ENCODE data around the gene TMCC3.

Gene TMCC3

GRCh38 chr12:94575024-94575423 is 75.3 kb downstream of the TMCC3 start:
- no peak overlapping the region for H3K9ac ChIP-seq (ENCODE audit: low read depth, low read length)
- no peaks in the 10 kb centered on the region for H3K27me3 ChIP-seq (ENCODE audit: control insufficient read depth, insufficient read depth, low read length)
- no peaks in the 10 kb centered on the region for H3K9me3 ChIP-seq (ENCODE audit: control insufficient read depth, insufficient read depth, low read length)
- H3K36me3 ChIP-seq (ENCODE audit: control insufficient read depth, insufficient read depth, low read length): no peaks in the 10 kb centered on the region
- H3K4me1 ChIP-seq (ENCODE audit: control insufficient read depth, insufficient read depth, low read length): no peaks in the 10 kb centered on the region
- H3K4me3 ChIP-seq (ENCODE audit: low read depth, low read length): no peak overlapping the region

- Histone ChIP-seq H3K9me3 (ENCODE audit: control insufficient read depth, insufficient read depth, low read length) (no peaks in the 10 kb centered on the region), H3K27me3 (ENCODE audit: control insufficient read depth, insufficient read depth, low read length) (no peaks in the 10 kb centered on the region), H3K36me3 (ENCODE audit: control insufficient read depth, insufficient read depth, low read length) (no peaks in the 10 kb centered on the region), H3K4me3 (ENCODE audit: low read depth, low read length) (no peak overlapping the region), H3K4me1 (ENCODE audit: control insufficient read depth, insufficient read depth, low read length) (peaks cover 8% of the 10 kb centered on the region), H3K9ac (ENCODE audit: low read depth, low read length) (no peak overlapping the region)
These were observed 78.8 kb downstream of the TMCC3 start for GRCh38 chr12:94571556-94571955.

- Histone ChIP-seq H3K4me3 (ENCODE audit: low read depth, low read length) (no peak overlapping the region), H3K9me3 (ENCODE audit: control insufficient read depth, insufficient read depth, low read length) (no peaks in the 10 kb centered on the region), H3K27me3 (ENCODE audit: control insufficient read depth, insufficient read depth, low read length) (no peaks in the 10 kb centered on the region), H3K9ac (ENCODE audit: low read depth, low read length) (no peak overlapping the region), H3K4me1 (ENCODE audit: control insufficient read depth, insufficient read depth, low read length) (peaks cover 8% of the 10 kb centered on the region), H3K36me3 (ENCODE audit: control insufficient read depth, insufficient read depth, low read length) (no peaks in the 10 kb centered on the region)
These were observed 80.2 kb downstream of the TMCC3 start for GRCh38 chr12:94570161-94570560.

GRCh38 chr12:94567761-94568160 is 82.6 kb downstream of the TMCC3 start:
- no peak overlapping the region for H3K9ac ChIP-seq (ENCODE audit: low read depth, low read length)
- no peaks in the 10 kb centered on the region for H3K36me3 ChIP-seq (ENCODE audit: control insufficient read depth, insufficient read depth, low read length)
- peaks cover 8% of the 10 kb centered on the region for H3K4me1 ChIP-seq (ENCODE audit: control insufficient read depth, insufficient read depth, low read length)
- no peak overlapping the region for H3K4me3 ChIP-seq (ENCODE audit: low read depth, low read length)
- H3K27me3 ChIP-seq (ENCODE audit: control insufficient read depth, insufficient read depth, low read length): no peaks in the 10 kb centered on the region
- no peaks in the 10 kb centered on the region for H3K9me3 ChIP-seq (ENCODE audit: control insufficient read depth, insufficient read depth, low read length)

- H3K9ac ChIP-seq (ENCODE audit: low read depth, low read length): no peak overlapping the region
- no peaks in the 10 kb centered on the region for H3K36me3 ChIP-seq (ENCODE audit: control insufficient read depth, insufficient read depth, low read length)
- no peak overlapping the region for H3K4me3 ChIP-seq (ENCODE audit: low read depth, low read length)
- H3K9me3 ChIP-seq (ENCODE audit: control insufficient read depth, insufficient read depth, low read length): no peaks in the 10 kb centered on the region
- H3K27me3 ChIP-seq (ENCODE audit: control insufficient read depth, insufficient read depth, low read length): no peaks in the 10 kb centered on the region
- peaks cover 8% of the 10 kb centered on the region for H3K4me1 ChIP-seq (ENCODE audit: control insufficient read depth, insufficient read depth, low read length)
These were observed 84.0 kb downstream of the TMCC3 start for GRCh38 chr12:94566345-94566744.

- H3K9ac ChIP-seq (ENCODE audit: low read depth, low read length): no peak overlapping the region
- peaks cover 11% of the 10 kb centered on the region for H3K4me1 ChIP-seq (ENCODE audit: control insufficient read depth, insufficient read depth, low read length)
- H3K36me3 ChIP-seq (ENCODE audit: control insufficient read depth, insufficient read depth, low read length): no peaks in the 10 kb centered on the region
- H3K9me3 ChIP-seq (ENCODE audit: control insufficient read depth, insufficient read depth, low read length): no peaks in the 10 kb centered on the region
- no peaks in the 10 kb centered on the region for H3K27me3 ChIP-seq (ENCODE audit: control insufficient read depth, insufficient read depth, low read length)
- no peak overlapping the region for H3K4me3 ChIP-seq (ENCODE audit: low read depth, low read length)
These were observed 84.7 kb downstream of the TMCC3 start for GRCh38 chr12:94565683-94566082.

- Histone ChIP-seq H3K36me3 (ENCODE audit: control insufficient read depth, insufficient read depth, low read length) (no peaks in the 10 kb centered on the region), H3K4me1 (ENCODE audit: control insufficient read depth, insufficient read depth, low read length) (peaks cover 17% of the 10 kb centered on the region), H3K9ac (ENCODE audit: low read depth, low read length) (no peak overlapping the region), H3K4me3 (ENCODE audit: low read depth, low read length) (no peak overlapping the region), H3K27me3 (ENCODE audit: control insufficient read depth, insufficient read depth, low read length) (no peaks in the 10 kb centered on the region), H3K9me3 (ENCODE audit: control insufficient read depth, insufficient read depth, low read length) (no peaks in the 10 kb centered on the region)
These were observed 87.1 kb downstream of the TMCC3 start for GRCh38 chr12:94563286-94563685.

GRCh38 chr12:94561943-94562411 is 88.4 kb downstream of the TMCC3 start:
- Histone ChIP-seq H3K36me3 (ENCODE audit: control insufficient read depth, insufficient read depth, low read length) (no peaks in the 10 kb centered on the region), H3K9ac (ENCODE audit: low read depth, low read length) (no peak overlapping the region), H3K4me3 (ENCODE audit: low read depth, low read length) (no peak overlapping the region), H3K4me1 (ENCODE audit: control insufficient read depth, insufficient read depth, low read length) (peaks cover 11% of the 10 kb centered on the region), H3K9me3 (ENCODE audit: control insufficient read depth, insufficient read depth, low read length) (no peaks in the 10 kb centered on the region), H3K27me3 (ENCODE audit: control insufficient read depth, insufficient read depth, low read length) (no peaks in the 10 kb centered on the region)

GRCh38 chr12:94560431-94561221 is 89.7 kb downstream of the TMCC3 start:
- Histone ChIP-seq H3K36me3 (ENCODE audit: control insufficient read depth, insufficient read depth, low read length) (no peaks in the 10 kb centered on the region), H3K27me3 (ENCODE audit: control insufficient read depth, insufficient read depth, low read length) (no peaks in the 10 kb centered on the region), H3K4me3 (ENCODE audit: low read depth, low read length) (peak overlapping the region; percentile 20), H3K4me1 (ENCODE audit: control insufficient read depth, insufficient read depth, low read length) (peaks cover 10% of the 10 kb centered on the region), H3K9me3 (ENCODE audit: control insufficient read depth, insufficient read depth, low read length) (no peaks in the 10 kb centered on the region), H3K9ac (ENCODE audit: low read depth, low read length) (no peak overlapping the region)

- H3K9ac ChIP-seq (ENCODE audit: low read depth, low read length): no peak overlapping the region
- H3K36me3 ChIP-seq (ENCODE audit: control insufficient read depth, insufficient read depth, low read length): no peaks in the 10 kb centered on the region
- no peaks in the 10 kb centered on the region for H3K9me3 ChIP-seq (ENCODE audit: control insufficient read depth, insufficient read depth, low read length)
- no peak overlapping the region for H3K4me3 ChIP-seq (ENCODE audit: low read depth, low read length)
- H3K4me1 ChIP-seq (ENCODE audit: control insufficient read depth, insufficient read depth, low read length): peaks cover 10% of the 10 kb centered on the region
- H3K27me3 ChIP-seq (ENCODE audit: control insufficient read depth, insufficient read depth, low read length): no peaks in the 10 kb centered on the region
These were observed 91.7 kb downstream of the TMCC3 start for GRCh38 chr12:94558612-94559011.

- Histone ChIP-seq H3K9ac (ENCODE audit: low read depth, low read length) (no peak overlapping the region), H3K4me3 (ENCODE audit: low read depth, low read length) (no peak overlapping the region), H3K27me3 (ENCODE audit: control insufficient read depth, insufficient read depth, low read length) (no peaks in the 10 kb centered on the region), H3K9me3 (ENCODE audit: control insufficient read depth, insufficient read depth, low read length) (no peaks in the 10 kb centered on the region), H3K36me3 (ENCODE audit: control insufficient read depth, insufficient read depth, low read length) (no peaks in the 10 kb centered on the region), H3K4me1 (ENCODE audit: control insufficient read depth, insufficient read depth, low read length) (peaks cover 10% of the 10 kb centered on the region)
These were observed 92.5 kb downstream of the TMCC3 start for GRCh38 chr12:94557746-94558295.

GRCh38 chr12:94555687-94556086 is 94.7 kb downstream of the TMCC3 start:
- Histone ChIP-seq H3K27me3 (ENCODE audit: control insufficient read depth, insufficient read depth, low read length) (no peaks in the 10 kb centered on the region), H3K4me1 (ENCODE audit: control insufficient read depth, insufficient read depth, low read length) (peaks cover 6% of the 10 kb centered on the region), H3K4me3 (ENCODE audit: low read depth, low read length) (no peak overlapping the region)

More at GRCh38 chr12:94555687-94556086, 94.7 kb downstream of the TMCC3 start:
- Histone ChIP-seq H3K36me3 (ENCODE audit: control insufficient read depth, insufficient read depth, low read length) (no peaks in the 10 kb centered on the region), H3K9me3 (ENCODE audit: control insufficient read depth, insufficient read depth, low read length) (no peaks in the 10 kb centered on the region), H3K9ac (ENCODE audit: low read depth, low read length) (no peak overlapping the region)
